Naive thymus-derived CD8-positive, alpha-beta T cell (primary cell): ENCODE results near the gene FAM200B. TPM values are rescaled to one million over a fixed set of nuclear protein-coding genes. Genes with fewer than 3 reads are reported as not detected.

Source experiments
- ATAC-seq, 2 donors: fragments of 150-1000 bp; cut with Tn5 transposase in 1 of 2; sonication (Bioruptor Pico), chemical (Tn5 transposase) in 1 of 2; 1 replicate in 1 of 2; 2 replicates in 1 of 2; pipeline ENCODE4 v1.10.0; 2021; ENCODE audit warnings: mild to moderate bottlenecking in 2 of 2, moderate library complexity in 2 of 2
- POLR2A ChIA-PET: fragments of 350-600 bp; sonication (Branson Sonifier 250); formaldehyde crosslinking; loops from one replicate; lab custom pipeline; 2021; ENCODE audit warnings: antibody characterized with exemption; lab: Charles Lee
- DNase-seq, 10 donors: peaks; one replicate each; pipeline versions ENCODE4 v3.0.0 to v3.0.0-alpha.2; 2020 to 2022
- H3K27ac Mint-ChIP-seq, 10 donors: one replicate each; pipeline ENCODE4 v1.8.0; 2020 to 2022; ENCODE audit warnings: mild to moderate bottlenecking in 10 of 10, mixed read lengths in 10 of 10, moderate library complexity in 4 of 10, inconsistent platforms in 1 of 10
- H3K27me3 Mint-ChIP-seq, 5 donors: one replicate each; pipeline ENCODE4 v1.8.0; 2021 to 2022; ENCODE audit warnings: mixed read lengths in 5 of 5
- H3K36me3 Mint-ChIP-seq, 3 donors: one replicate each; pipeline ENCODE4 v1.8.0; 2020 to 2022; ENCODE audit warnings: mixed read lengths in 3 of 3, mild to moderate bottlenecking in 2 of 3, inconsistent platforms in 1 of 3
- H3K4me1 Mint-ChIP-seq, 4 donors: one replicate each; pipeline ENCODE4 v1.8.0; 2021 to 2022; ENCODE audit warnings: mixed read lengths in 4 of 4
- H3K4me3 Mint-ChIP-seq, 10 donors: one replicate each; pipeline ENCODE4 v1.8.0; 2020 to 2022; ENCODE audit warnings: mild to moderate bottlenecking in 10 of 10, mixed read lengths in 10 of 10, moderate library complexity in 6 of 10, inconsistent platforms in 1 of 10
- H3K9me3 Mint-ChIP-seq, 9 donors: one replicate each; pipeline ENCODE4 v1.8.0; 2020 to 2022; ENCODE audit warnings: mixed read lengths in 9 of 9, mild to moderate bottlenecking in 3 of 9, inconsistent platforms in 1 of 9, moderate library complexity in 1 of 9
- polyA plus RNA-seq, 3 donors: library from polyadenylated mRNA; unstranded; fragments of 300-500 nt; fragmentation: Illumina TruSeq; gene quantifications; one replicate each; pipeline ENCODE4 v1.2.3, GENCODE V29; 2021
- total RNA-seq, 8 experiments: library from RNA in 2 of 8; stranded (reverse) in 2 of 8; gene quantifications; one replicate each; pipeline ENCODE4 v1.2.3 and lab custom pipeline; 2021 to 2026

The FAM200B gene
- total and polyA plus RNA-seq, 5 experiments from 2014 or later, result 31.0 to 92.0 (median 80.6) TPM

GRCh38 chr4:15711762-15712161 is 30.1 kb downstream of the FAM200B start:
- no peak overlapping the region for H3K4me3 Mint-ChIP-seq
- no peaks in the 10 kb centered on the region for H3K27me3 Mint-ChIP-seq
- H3K36me3 Mint-ChIP-seq, result no peaks in the 10 kb centered on the region
- DNase-seq, result no peak
- POLR2A ChIA-PET, result no interaction called here
- no peaks in the 10 kb centered on the region for H3K9me3 Mint-ChIP-seq
- H3K4me1 Mint-ChIP-seq, result no peaks in the 10 kb centered on the region
- H3K27ac Mint-ChIP-seq, result no peak overlapping the region
- no peak for ATAC-seq

- Mint-ChIP-seq H3K36me3 (no peaks in the 10 kb centered on the region), H3K4me3 (no peak overlapping the region), H3K27ac (no peak overlapping the region), H3K9me3 (no peaks in the 10 kb centered on the region), H3K4me1 (no peaks in the 10 kb centered on the region), H3K27me3 (no peaks in the 10 kb centered on the region)
- ATAC-seq (no peak), DNase-seq (no peak)
- POLR2A ChIA-PET, result no interaction called here
Measured at GRCh38 chr4:15712214-15712613, 30.6 kb downstream of the FAM200B start.

- ATAC-seq, result no peak
- no peaks in the 10 kb centered on the region for H3K9me3 Mint-ChIP-seq
- POLR2A ChIA-PET, result no interaction called here
Measured at GRCh38 chr4:15714141-15714540, 32.5 kb downstream of the FAM200B start.

GRCh38 chr4:15714646-15715435 is 33.2 kb downstream of the FAM200B start:
- Mint-ChIP-seq H3K4me3 (no peak overlapping the region), H3K36me3 (no peaks in the 10 kb centered on the region), H3K27ac (no peak overlapping the region), H3K27me3 (no peaks in the 10 kb centered on the region), H3K4me1 (no peaks in the 10 kb centered on the region), H3K9me3 (no peaks in the 10 kb centered on the region)
- POLR2A ChIA-PET, result no interaction called here
- ATAC-seq (no peak), DNase-seq (no peak)

More at GRCh38 chr4:15714141-15714540, 32.5 kb downstream of the FAM200B start:
- Mint-ChIP-seq H3K27me3 (no peaks in the 10 kb centered on the region), H3K36me3 (no peaks in the 10 kb centered on the region), H3K27ac (no peak overlapping the region), H3K4me1 (no peaks in the 10 kb centered on the region), H3K4me3 (no peak overlapping the region)
- no peak for DNase-seq

GRCh38 chr4:15716115-15716514 is 34.5 kb downstream of the FAM200B start:
- no peak for ATAC-seq
- Mint-ChIP-seq H3K9me3 (no peaks in the 10 kb centered on the region), H3K4me1 (no peaks in the 10 kb centered on the region), H3K27me3 (no peaks in the 10 kb centered on the region), H3K4me3 (no peak overlapping the region), H3K36me3 (no peaks in the 10 kb centered on the region), H3K27ac (no peak overlapping the region)
- DNase-seq, result no peak
- POLR2A ChIA-PET, result no interaction called here

GRCh38 chr4:15717086-15717485 is 35.5 kb downstream of the FAM200B start:
- POLR2A ChIA-PET, result no interaction called here
- H3K9me3 Mint-ChIP-seq, result no peaks in the 10 kb centered on the region
- H3K27me3 Mint-ChIP-seq, result no peaks in the 10 kb centered on the region
- H3K36me3 Mint-ChIP-seq, result no peaks in the 10 kb centered on the region
- no peaks in the 10 kb centered on the region for H3K4me1 Mint-ChIP-seq
- H3K4me3 Mint-ChIP-seq, result no peak overlapping the region
- ATAC-seq (no peak), DNase-seq (no peak)
- no peak overlapping the region for H3K27ac Mint-ChIP-seq

- no peaks in the 10 kb centered on the region for H3K36me3 Mint-ChIP-seq
- POLR2A ChIA-PET, result no interaction called here
- DNase-seq, result no peak
- no peak overlapping the region for H3K4me3 Mint-ChIP-seq
- no peaks in the 10 kb centered on the region for H3K4me1 Mint-ChIP-seq
- no peaks in the 10 kb centered on the region for H3K9me3 Mint-ChIP-seq
- ATAC-seq, result no peak
- H3K27ac Mint-ChIP-seq, result no peak overlapping the region
- H3K27me3 Mint-ChIP-seq, result no peaks in the 10 kb centered on the region
Measured at GRCh38 chr4:15717657-15718416, 36.2 kb downstream of the FAM200B start.

- H3K4me3 Mint-ChIP-seq, result no peak overlapping the region
- H3K27me3 Mint-ChIP-seq, result no peaks in the 10 kb centered on the region
- H3K36me3 Mint-ChIP-seq, result no peaks in the 10 kb centered on the region
- DNase-seq, result no peak
- H3K9me3 Mint-ChIP-seq, result no peaks in the 10 kb centered on the region
- no peaks in the 10 kb centered on the region for H3K4me1 Mint-ChIP-seq
- POLR2A ChIA-PET, result no interaction called here
- no peak overlapping the region for H3K27ac Mint-ChIP-seq
- ATAC-seq, result no peak
Measured at GRCh38 chr4:15718465-15718864, 36.8 kb downstream of the FAM200B start.

GRCh38 chr4:15718959-15719358 is 37.3 kb downstream of the FAM200B start:
- H3K9me3 Mint-ChIP-seq, result no peaks in the 10 kb centered on the region
- ATAC-seq (no peak), DNase-seq (no peak)
- POLR2A ChIA-PET, result no interaction called here
- no peaks in the 10 kb centered on the region for H3K27me3 Mint-ChIP-seq
- H3K36me3 Mint-ChIP-seq, result no peaks in the 10 kb centered on the region
- no peak overlapping the region for H3K4me3 Mint-ChIP-seq
- no peaks in the 10 kb centered on the region for H3K4me1 Mint-ChIP-seq
- H3K27ac Mint-ChIP-seq, result no peak overlapping the region

GRCh38 chr4:15719506-15719905 is 37.9 kb downstream of the FAM200B start:
- DNase-seq, result no peak
- Mint-ChIP-seq H3K4me1 (no peaks in the 10 kb centered on the region), H3K9me3 (no peaks in the 10 kb centered on the region), H3K27ac (no peak overlapping the region), H3K4me3 (no peak overlapping the region), H3K36me3 (no peaks in the 10 kb centered on the region), H3K27me3 (no peaks in the 10 kb centered on the region)
- no peak for ATAC-seq
- POLR2A ChIA-PET, result no interaction called here

GRCh38 chr4:15720851-15721250 is 39.2 kb downstream of the FAM200B start:
- H3K9me3 Mint-ChIP-seq, result no peaks in the 10 kb centered on the region
- ATAC-seq (no peak), DNase-seq (no peak)
- no peaks in the 10 kb centered on the region for H3K27me3 Mint-ChIP-seq
- H3K27ac Mint-ChIP-seq, result no peak overlapping the region
- H3K4me3 Mint-ChIP-seq, result no peak overlapping the region
- POLR2A ChIA-PET, result interaction anchor here (0.7 kb wide), 1 partner anchor 17 kb away, joined by 3 read pairs; no protein-coding TSS in a partner anchor
- no peaks in the 10 kb centered on the region for H3K36me3 Mint-ChIP-seq
- peaks cover 0 to 7% (median 2%) of the 10 kb centered on the region in 4 donors for H3K4me1 Mint-ChIP-seq

- H3K27ac Mint-ChIP-seq, result peak overlapping the region in 1 of 10 donors; percentile 58
Measured at GRCh38 chr4:15725608-15726007, 44.0 kb downstream of the FAM200B start.

GRCh38 chr4:15729910-15730533 is 48.4 kb downstream of the FAM200B start:
- ATAC-seq (peak; percentile 33 to 46), DNase-seq (peak in 8 of 10 donors; percentile 9 to 66 (median 44))
- H3K4me1 Mint-ChIP-seq, result peaks cover 12 to 18% (median 13%) of the 10 kb centered on the region in 4 donors
- no peaks in the 10 kb centered on the region for H3K9me3 Mint-ChIP-seq
- H3K27ac Mint-ChIP-seq, result no peak overlapping the region
- H3K27me3 Mint-ChIP-seq, result no peaks in the 10 kb centered on the region
- H3K36me3 Mint-ChIP-seq, result no peaks in the 10 kb centered on the region
- no peak overlapping the region for H3K4me3 Mint-ChIP-seq
- POLR2A ChIA-PET, result no interaction called here

More at GRCh38 chr4:15725608-15726007, 44.0 kb downstream of the FAM200B start:
- no peaks in the 10 kb centered on the region for H3K36me3 Mint-ChIP-seq
- no peak for ATAC-seq
- H3K27me3 Mint-ChIP-seq, result no peaks in the 10 kb centered on the region
- POLR2A ChIA-PET, result no interaction called here
- no peak for DNase-seq
- no peaks in the 10 kb centered on the region for H3K9me3 Mint-ChIP-seq
- H3K4me1 Mint-ChIP-seq, result peaks cover 0 to 7% (median 2%) of the 10 kb centered on the region in 4 donors
- H3K4me3 Mint-ChIP-seq, result no peak overlapping the region
